ENCODE measurements around the gene ITM2B. TPM values are rescaled to one million over a fixed set of nuclear protein-coding genes. Genes with fewer than 3 reads are reported as not detected.
"Not testable (repeated sequence)": the region's sequence is repeated elsewhere in the genome, so short reads cannot be mapped to it uniquely, and the experiment has no call there.

The ITM2B gene
- total RNA-seq, 1 experiment from 2014 or later: 62.6 TPM

- in situ Hi-C loops (cut with HindIII; ENCODE audit: low sequenced_read_pairs): no loop called here
- no peak for DNase-seq (ENCODE audit: low spot score)
Observed at GRCh38 chr13:48222358-48223301, 10.4 kb upstream of the ITM2B start.

- DNase-seq (ENCODE audit: low spot score): no peak
- in situ Hi-C loops (cut with HindIII; ENCODE audit: low sequenced_read_pairs): no loop called here
Observed at GRCh38 chr13:48224701-48225100, 8.3 kb upstream of the ITM2B start.

GRCh38 chr13:48230541-48230940 is 2.5 kb upstream of the ITM2B start:
- DNase-seq (ENCODE audit: low spot score): no peak
- in situ Hi-C loops (cut with HindIII; ENCODE audit: low sequenced_read_pairs): no loop called here

GRCh38 chr13:48231080-48231479 is 1.9 kb upstream of the ITM2B start:
- in situ Hi-C loops (cut with HindIII; ENCODE audit: low sequenced_read_pairs): no loop called here
- peak; percentile 62 for DNase-seq (ENCODE audit: low spot score)

GRCh38 chr13:48231933-48232332 is 1.1 kb upstream of the ITM2B start:
- in situ Hi-C loops (cut with HindIII; ENCODE audit: low sequenced_read_pairs): no loop called here

GRCh38 chr13:48232420-48233045 is 473 bp upstream of the ITM2B start:
- in situ Hi-C loops (cut with HindIII; ENCODE audit: low sequenced_read_pairs): no loop called here

More at GRCh38 chr13:48231933-48232332, 1.1 kb upstream of the ITM2B start:
- DNase-seq (ENCODE audit: low spot score): peak; percentile 68

GRCh38 chr13:48233889-48234488 is 983 bp downstream of the ITM2B start:
- peak; percentile 74 for DNase-seq (ENCODE audit: low spot score)
- in situ Hi-C loops (cut with HindIII; ENCODE audit: low sequenced_read_pairs): no loop called here

More at GRCh38 chr13:48232420-48233045, 473 bp upstream of the ITM2B start:
- DNase-seq (ENCODE audit: low spot score): peak; percentile 67

GRCh38 chr13:48234566-48235340 is 1.7 kb downstream of the ITM2B start:
- DNase-seq (ENCODE audit: low spot score): peak; percentile 55
- in situ Hi-C loops (cut with HindIII; ENCODE audit: low sequenced_read_pairs): no loop called here

- peak; percentile 93 for DNase-seq (ENCODE audit: low spot score)
- in situ Hi-C loops (cut with HindIII; ENCODE audit: low sequenced_read_pairs): no loop called here
Observed at GRCh38 chr13:48235341-48236135, 2.5 kb downstream of the ITM2B start.

GRCh38 chr13:48236528-48237353 is 3.7 kb downstream of the ITM2B start:
- in situ Hi-C loops (cut with HindIII; ENCODE audit: low sequenced_read_pairs): no loop called here
- peak; percentile 65 for DNase-seq (ENCODE audit: low spot score)

- in situ Hi-C loops (cut with HindIII; ENCODE audit: low sequenced_read_pairs); DNase-seq (ENCODE audit: low spot score): not testable (repeated sequence)
Observed at GRCh38 chr13:48239369-48239768, 6.4 kb downstream of the ITM2B start.

- no peak for DNase-seq (ENCODE audit: low spot score)
- in situ Hi-C loops (cut with HindIII; ENCODE audit: low sequenced_read_pairs): no loop called here
Observed at GRCh38 chr13:48241651-48242050, 8.6 kb downstream of the ITM2B start.

- DNase-seq (ENCODE audit: low spot score): no peak
- in situ Hi-C loops (cut with HindIII; ENCODE audit: low sequenced_read_pairs): no loop called here
Observed at GRCh38 chr13:48242677-48243076, 9.7 kb downstream of the ITM2B start.

GRCh38 chr13:48244159-48244558 is 11.2 kb downstream of the ITM2B start:
- DNase-seq (ENCODE audit: low spot score): no peak
- in situ Hi-C loops (cut with HindIII; ENCODE audit: low sequenced_read_pairs): no loop called here

- in situ Hi-C loops (cut with HindIII; ENCODE audit: low sequenced_read_pairs): no loop called here
- DNase-seq (ENCODE audit: low spot score): no peak
Observed at GRCh38 chr13:48246102-48246501, 13.1 kb downstream of the ITM2B start.

GRCh38 chr13:48249018-48249417 is 16.0 kb downstream of the ITM2B start:
- DNase-seq (ENCODE audit: low spot score): no peak
- in situ Hi-C loops (cut with HindIII; ENCODE audit: low sequenced_read_pairs): no loop called here

- in situ Hi-C loops (cut with HindIII; ENCODE audit: low sequenced_read_pairs): no loop called here
Observed at GRCh38 chr13:48251611-48252081, 18.6 kb downstream of the ITM2B start.

GRCh38 chr13:48252176-48252575 is 19.2 kb downstream of the ITM2B start:
- in situ Hi-C loops (cut with HindIII; ENCODE audit: low sequenced_read_pairs): no loop called here
- peak; percentile 62 for DNase-seq (ENCODE audit: low spot score)

More at GRCh38 chr13:48251611-48252081, 18.6 kb downstream of the ITM2B start:
- peak; percentile 78 for DNase-seq (ENCODE audit: low spot score)

All from G401 (cell line).